SW 1271 (cell line): ENCODE results near the gene TOMM40L.
A peak's percentile ranks its signal among the peaks of the same experiment; 100 is the strongest.

Experiments
- DNase-seq, 2 experiments: peaks; one replicate each; lab custom pipeline; 2025; lab: John Stamatoyannopoulos, UW

The TOMM40L gene

DNA sequence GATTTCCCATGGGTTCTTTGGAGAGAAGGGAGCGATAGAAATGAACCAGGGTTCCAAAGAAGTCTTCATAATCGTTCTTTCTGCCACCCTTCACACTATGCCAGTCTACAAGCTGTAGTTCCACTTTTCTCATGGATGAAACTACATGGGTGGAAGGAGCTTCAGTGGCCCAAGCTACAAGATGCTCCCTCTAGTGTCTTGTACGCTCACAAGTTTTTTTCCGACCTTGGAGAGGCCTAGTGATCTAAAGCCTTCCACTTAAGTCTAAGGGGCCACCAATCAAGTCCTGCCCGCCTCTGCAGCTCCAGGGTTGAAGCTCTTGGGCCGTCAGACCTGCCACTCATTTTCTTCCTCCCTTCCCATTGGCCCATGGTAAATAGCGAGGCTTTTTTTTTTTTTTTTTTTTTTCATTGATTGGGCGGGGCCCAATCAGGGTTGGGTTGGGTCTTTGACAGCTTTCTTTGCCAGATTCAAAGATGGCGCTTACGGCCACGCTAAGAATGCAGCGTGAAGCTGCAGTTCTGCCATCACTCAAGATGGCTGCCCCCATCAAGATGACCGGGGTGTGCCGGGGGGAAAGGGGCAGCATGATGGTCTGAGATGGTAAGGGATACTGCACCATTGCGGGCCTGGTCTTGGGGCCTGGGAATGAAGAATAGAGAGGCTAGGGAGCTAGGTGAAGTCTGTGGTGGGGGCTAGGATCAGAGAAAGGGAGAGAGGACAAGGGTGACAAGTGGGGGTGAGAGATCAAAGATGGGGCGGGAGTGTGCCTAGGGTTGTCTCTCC is at the start of gene TOMM40L:
TSS of gene TOMM40L (plus strand) at position 527 of the 786 bp plus-strand sequence. CDS start 430 bp downstream, outside the sequence.
- DNase-seq = no peak

GRCh38 chr1:161176468-161177111 is 49.3 kb upstream of the TOMM40L start:
- DNase-seq = no peak

DNA sequence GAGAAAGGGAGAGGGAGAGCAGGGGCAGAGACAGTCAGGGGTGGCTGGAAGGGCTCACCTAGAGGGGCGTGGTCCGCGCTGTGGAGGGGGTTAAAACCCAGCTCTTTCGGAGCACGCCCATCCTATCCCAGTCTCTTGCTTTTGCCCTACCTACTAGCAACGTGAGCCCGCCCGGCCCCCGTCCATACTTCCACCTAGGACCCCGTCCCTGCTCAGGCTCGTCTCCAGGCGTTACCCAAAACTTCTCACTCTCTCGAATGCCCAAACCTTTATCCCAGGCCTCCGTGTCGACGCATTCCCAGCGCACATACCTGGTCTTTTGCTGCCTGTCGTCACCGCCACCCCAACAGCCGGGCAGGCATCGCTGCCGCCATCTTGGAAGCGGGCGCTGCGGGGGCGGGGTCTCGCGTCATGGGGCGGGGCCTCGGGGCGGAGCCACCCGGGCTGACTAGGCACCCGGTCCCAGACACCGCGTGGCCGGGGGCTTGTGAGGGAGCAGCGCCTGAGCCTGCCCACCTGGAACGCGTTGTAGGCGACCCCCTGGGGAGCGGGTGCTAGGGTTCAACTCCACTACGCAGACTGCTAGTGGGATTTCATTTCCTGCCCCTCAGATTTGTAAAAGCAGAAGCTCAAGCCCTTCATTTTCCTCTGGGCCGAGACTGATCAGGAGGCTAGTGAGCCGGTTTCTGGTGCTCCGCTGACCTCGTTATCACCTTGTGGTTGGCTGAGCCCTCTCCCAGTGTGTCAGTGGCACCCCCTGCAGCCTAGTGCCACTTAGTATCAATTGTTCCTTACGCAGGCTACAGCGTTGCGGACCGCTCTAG is 48.5 kb upstream of the TOMM40L start, which contains the start of gene B4GALT3:
TSS of gene B4GALT3 (minus strand) at position 396 of the 824 bp plus-strand sequence. CDS start 1,447 bp downstream, outside the sequence.
- peak in 1 of 2 experiments; percentile 48 for DNase-seq

GRCh38 chr1:161177936-161178244 is 48.0 kb upstream of the TOMM40L start:
- DNase-seq = no peak

DNA sequence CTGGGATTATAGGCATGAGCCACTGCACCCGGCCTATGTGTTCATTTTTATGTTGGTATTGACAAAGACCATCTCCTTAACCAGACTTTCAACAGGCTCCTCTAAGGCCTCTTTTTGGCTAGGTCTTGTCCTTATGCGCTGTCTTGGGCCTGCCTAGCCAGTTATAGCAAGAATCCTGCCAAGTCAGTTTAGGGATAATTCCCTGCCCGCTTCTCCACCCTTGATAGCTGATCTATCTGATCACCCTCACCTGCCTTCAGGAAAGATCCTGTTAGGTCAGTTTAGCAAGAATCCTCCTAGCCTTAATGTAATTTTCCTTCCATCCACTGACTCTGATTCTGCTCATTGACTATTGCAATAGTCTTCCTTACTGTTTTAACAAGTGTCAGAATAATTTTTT is 46.2 kb upstream of the TOMM40L start:
- no peak for DNase-seq

DNA sequence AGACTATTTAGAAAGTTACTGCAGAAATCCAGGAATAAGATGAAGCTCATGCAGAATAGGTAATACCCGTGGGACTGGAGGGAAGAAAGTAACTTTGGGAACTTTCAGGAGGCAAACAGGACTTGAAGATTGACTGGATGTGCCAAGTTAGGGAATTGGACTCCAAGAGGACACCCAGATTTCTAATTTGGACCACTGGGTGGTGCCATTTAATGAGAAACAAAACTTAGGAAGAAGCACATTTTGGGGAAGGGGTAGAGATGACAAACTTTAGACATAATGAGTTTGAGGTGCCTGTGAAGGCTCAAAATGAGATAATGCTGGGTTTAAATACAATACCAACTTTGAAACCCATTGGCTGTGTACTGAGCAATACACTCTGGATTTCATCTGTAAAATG is 45.2 kb upstream of the TOMM40L start:
- no peak for DNase-seq

- DNase-seq = peak; percentile 20 to 25
Measured at GRCh38 chr1:161182214-161182613, 43.6 kb upstream of the TOMM40L start.

DNA sequence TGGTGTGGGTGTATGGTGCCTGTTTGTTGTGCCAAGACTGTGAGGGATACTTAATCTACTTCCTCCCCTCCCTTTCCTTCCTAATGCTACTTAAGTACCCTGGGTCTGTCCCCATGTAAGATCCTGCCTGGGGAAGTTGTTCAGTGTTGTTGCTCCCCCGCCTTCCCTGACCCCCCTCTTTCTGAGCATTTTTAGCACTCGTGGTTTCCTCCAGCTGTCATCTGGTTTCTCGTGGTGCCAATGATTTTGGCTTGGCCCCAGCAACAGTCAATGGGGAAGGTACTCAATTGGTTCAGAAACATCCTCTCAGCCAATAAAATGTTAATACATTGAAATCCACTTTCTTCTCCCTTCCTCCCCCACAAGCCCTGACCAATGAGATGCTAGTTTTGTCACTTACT is 40.6 kb upstream of the TOMM40L start:
- no peak for DNase-seq

GRCh38 chr1:161185732-161186311 is 40.0 kb upstream of the TOMM40L start:
- DNase-seq = no peak

DNA sequence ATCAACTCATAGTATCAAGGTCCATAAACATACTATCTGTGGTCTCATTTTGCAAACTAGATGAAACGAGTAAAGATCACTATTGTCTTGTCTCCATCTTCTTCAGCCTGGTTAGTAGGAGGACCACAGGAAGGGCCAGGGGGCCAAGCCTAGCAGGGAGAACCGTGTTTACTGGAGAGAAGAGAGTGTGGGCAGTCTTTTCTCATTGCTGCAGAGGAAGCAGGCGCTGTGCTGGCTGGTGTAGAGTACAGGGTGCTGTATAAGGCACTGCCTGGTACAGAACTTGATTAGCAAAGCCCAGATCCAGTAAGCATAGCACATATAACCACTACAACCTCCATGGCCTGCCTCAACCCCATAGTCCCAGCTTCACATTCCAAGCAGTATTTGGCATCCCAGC is 38.5 kb upstream of the TOMM40L start:
- DNase-seq = no peak

GRCh38 chr1:161188381-161188780 is 37.5 kb upstream of the TOMM40L start:
- no peak for DNase-seq

- no peak for DNase-seq
Measured at GRCh38 chr1:161189036-161189435, 36.8 kb upstream of the TOMM40L start.

GRCh38 chr1:161190962-161191521 is 34.8 kb upstream of the TOMM40L start:
- no peak for DNase-seq

DNA sequence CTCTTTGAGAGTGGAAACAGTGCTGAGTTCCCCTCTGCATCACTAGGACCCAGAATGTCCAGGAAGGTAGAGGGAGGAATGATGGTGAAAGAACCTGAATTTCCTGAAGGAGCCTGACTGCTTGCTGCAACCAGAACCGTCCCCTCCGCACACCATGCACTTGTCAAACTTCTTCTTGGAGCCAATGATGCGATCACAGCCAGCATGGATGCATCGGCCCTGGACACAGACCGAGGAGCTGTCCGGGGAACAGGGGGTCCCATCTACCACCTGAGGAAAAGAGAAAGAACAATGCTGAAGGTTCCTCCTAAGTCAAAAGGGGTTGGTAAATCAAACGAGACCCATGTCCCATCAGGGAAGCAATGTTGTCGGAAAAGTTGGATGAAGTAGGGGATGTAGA is 33.9 kb upstream of the TOMM40L start:
- DNase-seq = no peak

- peak in 1 of 2 experiments; percentile 37 for DNase-seq
Measured at GRCh38 chr1:161192476-161193465, 33.1 kb upstream of the TOMM40L start.

GRCh38 chr1:161193561-161194235 is 32.2 kb upstream of the TOMM40L start:
- DNase-seq = no peak

- no peak for DNase-seq
Measured at GRCh38 chr1:161195171-161195570, 30.7 kb upstream of the TOMM40L start.

GRCh38 chr1:161196111-161196510 is 29.7 kb upstream of the TOMM40L start:
- no peak for DNase-seq

DNA sequence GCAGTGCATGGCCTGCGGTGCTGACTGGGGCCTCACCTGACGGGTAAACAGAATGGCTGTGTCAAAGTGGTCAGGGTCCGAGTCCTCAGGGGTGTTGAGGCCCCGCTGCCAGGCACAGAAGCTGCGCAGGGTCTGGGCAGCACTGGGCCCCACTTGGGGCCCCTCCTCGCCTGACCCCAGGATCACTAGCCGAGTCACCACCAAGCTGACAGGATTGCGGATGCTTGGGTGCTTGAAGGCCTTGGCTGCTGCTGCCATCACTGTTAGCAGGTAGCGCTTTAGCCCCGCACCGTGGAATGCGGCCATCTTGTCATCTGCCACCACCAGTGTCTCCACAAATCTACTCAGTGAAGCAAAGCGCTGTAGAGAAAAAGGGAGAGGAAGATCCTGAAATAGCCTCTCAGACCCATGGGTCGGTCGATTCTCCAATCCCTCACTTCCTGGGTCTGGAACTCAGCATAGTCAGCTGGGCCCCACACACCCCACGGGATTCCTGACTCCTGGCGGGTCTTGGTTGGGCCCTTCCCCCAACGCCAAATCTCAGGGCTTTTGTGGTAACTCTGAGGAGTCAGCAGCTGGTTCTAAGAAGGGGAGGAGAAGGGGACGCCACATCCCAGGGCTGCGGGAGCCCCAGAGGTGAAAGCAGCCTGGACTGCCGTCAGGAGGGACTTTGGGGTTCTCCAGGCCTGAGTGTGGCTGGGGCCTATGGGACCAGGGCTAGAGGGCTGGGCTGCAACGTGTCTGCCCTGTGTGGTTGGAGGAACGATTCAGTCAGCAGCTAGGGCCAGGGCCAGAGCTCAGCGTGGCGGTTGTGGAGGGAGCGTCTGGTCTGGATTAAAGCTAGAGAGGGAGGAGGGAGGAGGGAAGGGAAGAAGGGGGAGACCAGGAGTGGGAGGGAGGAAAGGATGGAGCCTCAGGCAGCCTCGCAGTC is 29.1 kb upstream of the TOMM40L start:
- no peak for DNase-seq
